DOHH2 (cell line): Measurements from ENCODE around the gene SMC3.

Experiments used
- CTCF ChIP-seq: fragments of 200-600 bp; sonication (generic); IDR thresholded peaks from one replicate; pipeline ENCODE4 v1.5.1; 2014; ENCODE audit warnings: antibody characterized with exemption, mild to moderate bottlenecking, low read depth, low read length; ENCODE audit not compliant: poor library complexity, severe bottlenecking
- EZH2phosphoT487 ChIP-seq: fragments of 200-600 bp; sonication (generic); IDR thresholded peaks from 2 replicates; pipeline ENCODE4 v1.6.1; 2017; ENCODE audit warnings: borderline replicate concordance, mild to moderate bottlenecking, antibody characterized with exemption, low read length, moderate library complexity, mixed read lengths

- TF ChIP-seq CTCF (no peak), EZH2phosphoT487 (no peak)
Observed at GRCh38 chr10:110609605-110610004, 42.1 kb downstream of the SMC3 start.
